HG03520 (cell line): ENCODE measurements around the gene NEK1.
A peak's percentile ranks its signal among the peaks of the same experiment; 100 is the strongest.

Source experiments
- ATAC-seq: cut with Tn5 transposase; IDR thresholded peaks from one replicate; pipeline ENCODE4 v1.9.1; 2021; ENCODE audit warnings: mild to moderate bottlenecking, moderate library complexity; ENCODE audit not compliant: unreplicated experiment

The NEK1 gene, protein sequence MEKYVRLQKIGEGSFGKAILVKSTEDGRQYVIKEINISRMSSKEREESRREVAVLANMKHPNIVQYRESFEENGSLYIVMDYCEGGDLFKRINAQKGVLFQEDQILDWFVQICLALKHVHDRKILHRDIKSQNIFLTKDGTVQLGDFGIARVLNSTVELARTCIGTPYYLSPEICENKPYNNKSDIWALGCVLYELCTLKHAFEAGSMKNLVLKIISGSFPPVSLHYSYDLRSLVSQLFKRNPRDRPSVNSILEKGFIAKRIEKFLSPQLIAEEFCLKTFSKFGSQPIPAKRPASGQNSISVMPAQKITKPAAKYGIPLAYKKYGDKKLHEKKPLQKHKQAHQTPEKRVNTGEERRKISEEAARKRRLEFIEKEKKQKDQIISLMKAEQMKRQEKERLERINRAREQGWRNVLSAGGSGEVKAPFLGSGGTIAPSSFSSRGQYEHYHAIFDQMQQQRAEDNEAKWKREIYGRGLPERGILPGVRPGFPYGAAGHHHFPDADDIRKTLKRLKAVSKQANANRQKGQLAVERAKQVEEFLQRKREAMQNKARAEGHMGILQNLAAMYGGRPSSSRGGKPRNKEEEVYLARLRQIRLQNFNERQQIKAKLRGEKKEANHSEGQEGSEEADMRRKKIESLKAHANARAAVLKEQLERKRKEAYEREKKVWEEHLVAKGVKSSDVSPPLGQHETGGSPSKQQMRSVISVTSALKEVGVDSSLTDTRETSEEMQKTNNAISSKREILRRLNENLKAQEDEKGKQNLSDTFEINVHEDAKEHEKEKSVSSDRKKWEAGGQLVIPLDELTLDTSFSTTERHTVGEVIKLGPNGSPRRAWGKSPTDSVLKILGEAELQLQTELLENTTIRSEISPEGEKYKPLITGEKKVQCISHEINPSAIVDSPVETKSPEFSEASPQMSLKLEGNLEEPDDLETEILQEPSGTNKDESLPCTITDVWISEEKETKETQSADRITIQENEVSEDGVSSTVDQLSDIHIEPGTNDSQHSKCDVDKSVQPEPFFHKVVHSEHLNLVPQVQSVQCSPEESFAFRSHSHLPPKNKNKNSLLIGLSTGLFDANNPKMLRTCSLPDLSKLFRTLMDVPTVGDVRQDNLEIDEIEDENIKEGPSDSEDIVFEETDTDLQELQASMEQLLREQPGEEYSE (N-terminal part only)

DNA sequence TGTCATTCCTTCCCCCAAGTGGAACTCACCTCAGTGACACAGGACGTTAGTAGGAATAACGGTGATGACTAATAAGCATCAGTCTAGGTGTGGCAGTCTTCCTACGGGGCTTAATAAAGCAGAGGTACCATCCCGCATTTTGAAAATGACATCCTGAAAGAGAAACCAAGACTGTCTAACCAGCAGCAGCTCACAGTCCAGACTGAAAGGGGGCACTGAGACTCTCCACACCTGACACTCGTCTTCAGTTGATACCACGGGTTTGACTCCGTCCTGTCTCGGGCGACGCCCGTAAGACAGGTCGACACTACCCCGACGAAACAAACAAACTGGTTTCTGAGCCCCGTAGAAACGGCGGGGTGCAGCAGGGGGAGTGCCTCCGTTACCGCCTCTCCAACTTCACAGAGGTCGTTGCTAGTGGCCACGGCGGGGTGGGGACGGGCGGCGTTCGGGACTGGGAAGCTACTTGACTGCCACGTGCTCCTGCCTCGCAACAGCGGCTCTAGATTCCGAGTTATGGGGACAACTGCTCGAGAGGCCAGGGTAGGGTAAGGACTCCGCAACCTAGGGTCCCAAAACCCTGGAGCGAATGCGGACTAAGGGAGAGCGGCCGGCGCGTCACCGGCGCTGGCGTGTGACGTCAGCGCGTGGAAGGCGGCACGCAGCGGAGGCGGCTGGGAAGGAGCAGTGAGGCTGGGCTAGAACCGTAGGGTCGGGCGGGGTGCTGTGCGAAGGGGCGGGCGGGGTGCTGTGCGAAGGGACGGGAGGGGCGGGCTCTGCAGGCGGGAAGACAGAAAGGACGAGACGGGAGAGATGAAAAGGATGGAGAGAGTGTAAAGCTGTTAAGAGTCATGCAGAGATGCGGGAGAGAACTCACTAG is at the start of gene NEK1:
NEK1 (minus strand) TSS at position 593 of the 880 bp plus-strand sequence. CDS start 9,953 bp downstream, outside the sequence.
- peak; percentile 88 for ATAC-seq

DNA sequence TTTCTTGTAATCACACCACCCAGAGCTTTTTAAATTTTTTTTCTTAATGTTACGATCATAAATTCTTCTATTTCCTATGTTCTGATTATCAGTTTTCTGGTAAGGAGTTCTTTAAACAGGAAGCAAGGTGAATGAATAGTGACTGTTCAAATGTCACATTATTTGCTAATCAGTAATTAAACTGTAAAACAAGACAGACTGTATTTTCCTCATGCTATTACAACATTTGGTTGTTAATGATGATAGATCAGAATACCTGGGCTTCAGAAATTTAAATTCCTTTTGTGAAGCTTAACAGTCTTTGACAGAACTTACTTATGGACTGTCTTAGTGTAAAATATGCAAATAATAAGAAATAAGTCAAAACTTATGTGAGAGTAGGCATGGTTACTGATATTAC is 49.4 kb upstream of the NEK1 start:
- no peak for ATAC-seq

DNA sequence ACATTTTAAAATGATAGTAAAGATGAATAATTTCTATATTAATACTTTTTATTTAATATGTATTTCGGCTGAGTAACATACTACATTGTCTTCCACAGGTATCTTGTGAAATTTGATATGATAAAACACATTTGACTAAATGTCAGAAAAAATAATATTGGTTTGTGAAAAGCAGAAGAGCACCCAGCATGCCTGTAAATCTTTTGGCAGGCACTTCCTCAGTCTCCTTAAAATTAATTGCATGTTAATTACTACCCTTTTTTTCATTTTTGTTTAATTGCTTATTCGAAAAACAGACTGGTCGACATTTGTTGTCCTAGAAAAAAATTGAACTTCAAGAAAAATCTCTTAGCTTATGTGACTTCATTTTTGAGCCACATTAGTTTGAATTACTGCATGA is 48.5 kb upstream of the NEK1 start:
- no peak for ATAC-seq

DNA sequence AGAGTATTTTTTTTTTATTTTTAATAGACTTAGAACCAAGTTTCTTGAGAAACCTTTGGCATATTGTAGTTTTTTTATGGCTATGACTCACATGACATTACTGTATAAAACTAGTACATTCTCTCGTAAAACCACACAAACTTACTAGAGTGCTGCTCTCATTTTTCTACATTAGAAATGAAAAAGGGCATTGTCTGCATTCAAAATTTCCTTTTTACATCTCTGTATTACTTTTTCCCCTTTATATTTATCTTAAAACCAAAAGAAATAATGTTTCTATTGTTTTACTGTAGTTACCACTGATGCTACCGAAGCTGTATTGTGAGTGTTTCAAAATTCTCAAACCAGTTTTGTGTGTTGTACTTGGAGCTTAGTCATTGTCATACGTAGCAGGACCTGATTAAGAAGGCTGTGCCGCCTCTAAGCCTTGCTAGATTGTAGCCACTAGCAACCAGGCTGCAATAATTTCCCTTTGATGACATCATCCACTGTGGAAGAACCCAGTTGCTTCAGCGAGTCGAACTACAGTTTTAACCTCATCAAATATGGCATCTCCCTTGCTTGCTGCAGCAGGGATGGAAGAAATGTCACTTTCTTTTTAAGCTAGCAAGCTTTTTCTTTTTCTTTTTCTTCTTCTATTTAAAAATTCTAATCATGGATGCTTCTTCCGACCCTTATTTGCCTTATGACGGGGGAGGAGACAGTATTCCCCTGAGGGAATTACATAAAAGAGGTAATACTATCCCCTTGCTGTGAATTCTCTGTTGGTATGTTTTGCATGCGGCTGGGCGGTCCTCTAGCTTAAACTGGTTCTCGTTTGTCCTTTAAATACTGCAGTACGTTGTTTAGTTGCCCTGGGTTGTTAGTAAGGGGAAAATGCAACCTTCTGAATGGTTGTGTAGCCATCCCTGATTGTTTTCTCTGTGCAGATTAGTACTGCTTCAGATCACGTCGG is 47.6 kb upstream of the NEK1 start:
- peak; percentile 98 for ATAC-seq

DNA sequence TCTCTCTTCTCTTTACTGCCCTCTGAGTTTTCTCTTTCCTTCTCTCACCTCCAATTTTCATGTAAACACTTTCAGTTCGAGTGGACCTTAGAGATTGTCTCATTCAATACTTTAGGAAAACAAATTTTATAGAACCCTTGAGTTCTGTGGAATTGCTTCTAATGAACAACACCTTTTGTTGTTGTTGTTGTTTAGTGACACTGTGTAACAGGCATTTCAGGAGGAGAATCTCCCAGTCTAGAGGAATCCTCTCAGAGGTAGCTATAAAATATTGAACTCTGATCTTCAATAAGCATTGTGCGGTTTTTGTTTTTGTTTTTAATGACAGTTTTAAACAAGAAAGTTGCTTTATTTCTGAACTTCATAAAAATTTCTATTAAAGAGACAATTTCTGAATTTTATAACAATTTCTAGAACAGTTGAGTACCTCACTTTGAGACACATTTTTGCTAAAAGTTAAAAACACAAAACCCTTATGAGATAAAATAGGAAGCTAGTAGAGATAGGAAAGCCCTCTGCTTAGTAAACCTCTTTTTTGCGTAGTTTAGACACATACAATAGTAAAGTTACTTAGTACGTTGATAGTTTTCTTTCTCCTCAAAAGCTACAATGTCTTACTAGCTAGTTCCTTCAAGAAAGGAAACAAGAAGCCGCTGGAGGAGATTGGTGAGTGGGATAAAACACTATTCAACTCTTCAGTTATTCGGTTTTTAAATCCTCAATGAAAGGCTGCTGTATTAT is 46.8 kb upstream of the NEK1 start:
- no peak for ATAC-seq

DNA sequence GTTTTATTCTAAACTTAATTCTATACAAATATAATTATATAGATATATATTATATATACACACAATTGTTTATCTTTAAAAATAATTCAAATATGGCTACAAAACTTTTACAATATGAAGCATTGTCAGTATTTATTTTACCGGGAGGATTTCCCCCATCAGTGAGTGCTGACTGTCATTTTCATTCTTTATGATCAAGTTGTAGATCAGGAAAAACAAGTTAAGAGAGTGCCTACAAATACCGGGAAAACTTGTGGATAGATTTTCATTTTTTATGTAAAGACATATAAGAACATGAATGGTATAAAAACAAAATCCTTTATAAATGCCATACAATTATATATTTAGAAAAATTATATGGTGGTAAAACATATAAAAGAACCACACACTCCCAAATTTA is 45.8 kb upstream of the NEK1 start:
- no peak for ATAC-seq

DNA sequence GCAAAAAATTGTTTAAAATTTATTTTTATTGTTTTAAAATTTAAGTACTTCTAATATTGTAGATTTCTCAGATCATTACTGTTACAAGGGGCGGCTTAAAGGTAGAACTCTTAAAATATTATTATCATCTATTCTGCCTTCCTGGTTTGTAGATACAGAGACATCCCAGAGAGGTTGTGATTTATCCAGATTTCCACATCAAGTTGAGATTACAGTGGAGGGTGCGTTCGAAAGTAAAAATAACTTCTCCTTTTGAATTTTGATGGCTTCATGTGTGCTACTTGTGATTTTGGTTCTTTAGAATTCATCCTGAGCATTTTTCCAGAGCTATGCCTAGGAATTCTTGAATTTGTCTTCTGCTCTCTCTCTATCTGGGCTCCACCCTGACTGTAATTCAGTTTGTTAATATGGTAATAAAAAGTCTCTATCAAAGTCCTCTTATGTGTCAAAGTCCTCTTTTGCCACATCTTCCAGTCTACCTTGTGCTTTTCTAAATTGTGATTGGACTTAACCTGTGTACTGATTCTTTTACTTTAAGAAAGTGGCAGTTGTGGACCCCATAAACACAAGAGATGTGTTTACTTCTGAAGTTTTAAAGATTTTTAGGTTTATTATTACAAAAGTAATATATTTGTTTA is 45.2 kb upstream of the NEK1 start:
- no peak for ATAC-seq

DNA sequence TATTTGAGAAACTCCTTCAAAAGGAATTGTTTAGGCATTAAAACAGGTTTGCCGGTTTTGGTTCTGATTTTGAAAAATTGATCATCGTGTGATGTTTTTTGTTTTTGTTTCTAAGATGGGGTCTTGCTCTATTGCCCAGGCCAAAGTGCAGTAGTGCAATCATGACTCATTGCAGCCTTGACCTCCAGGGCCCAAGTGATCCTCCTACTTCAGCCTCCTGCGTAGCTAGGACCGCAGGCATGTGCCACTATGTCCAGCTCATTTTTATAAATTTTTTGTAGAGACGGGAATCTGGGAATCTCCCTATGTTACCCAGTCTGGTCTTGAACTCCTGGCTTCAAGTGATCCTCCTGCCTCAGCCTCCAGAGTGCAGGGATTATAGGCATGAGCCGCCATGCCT is 43.0 kb upstream of the NEK1 start:
- no peak for ATAC-seq

DNA sequence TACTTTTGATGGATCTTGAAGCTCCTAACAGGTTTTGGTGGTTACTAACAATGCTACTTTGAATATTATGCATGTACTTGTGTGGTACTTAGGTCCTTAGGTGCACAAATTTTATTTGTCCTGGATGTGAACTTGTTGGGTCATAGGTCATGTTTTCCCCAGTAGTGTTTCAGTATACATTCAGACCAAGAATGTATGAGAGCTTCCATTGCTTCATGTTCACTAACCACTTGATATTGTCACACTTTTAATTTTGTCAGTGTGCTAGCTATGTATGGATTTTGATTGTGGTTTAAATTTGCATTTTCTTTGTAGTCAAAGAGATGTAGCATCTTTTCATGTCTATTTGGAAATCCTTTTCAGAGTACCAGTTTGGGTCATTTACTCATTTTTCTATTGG is 40.2 kb upstream of the NEK1 start:
- no peak for ATAC-seq

DNA sequence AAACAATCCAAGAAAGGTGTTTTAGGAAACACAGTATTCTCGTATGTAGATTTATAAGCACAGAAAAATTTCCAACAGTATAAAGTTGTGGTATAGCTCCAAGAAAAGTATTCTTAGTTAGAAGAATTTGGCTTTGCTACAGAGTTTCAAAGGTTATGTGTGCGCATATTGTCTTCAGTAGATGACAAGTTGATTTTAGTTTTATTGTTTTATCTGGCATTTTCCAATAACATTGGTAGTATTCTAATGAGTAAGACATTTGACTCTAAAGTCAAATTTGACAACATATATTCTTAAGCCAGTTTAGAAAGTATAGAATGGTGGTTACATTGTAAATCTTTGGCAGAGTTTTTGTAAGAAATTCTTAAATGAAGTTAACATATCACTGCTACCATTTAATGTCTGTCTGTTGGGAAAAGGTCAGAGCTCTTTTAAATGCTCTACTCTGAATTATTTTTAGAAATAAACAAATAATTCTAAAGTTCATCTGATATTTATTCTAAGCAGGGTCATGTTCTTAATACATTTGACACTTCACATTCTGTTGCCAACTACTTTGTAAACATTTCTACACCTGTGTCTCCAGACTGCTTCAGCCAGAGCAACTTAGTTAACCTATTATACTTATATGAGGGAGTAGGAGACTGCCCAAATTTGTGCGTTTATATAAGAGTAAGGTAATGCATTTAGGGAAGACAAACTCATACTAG is 38.0 kb upstream of the NEK1 start:
- ATAC-seq: no peak

DNA sequence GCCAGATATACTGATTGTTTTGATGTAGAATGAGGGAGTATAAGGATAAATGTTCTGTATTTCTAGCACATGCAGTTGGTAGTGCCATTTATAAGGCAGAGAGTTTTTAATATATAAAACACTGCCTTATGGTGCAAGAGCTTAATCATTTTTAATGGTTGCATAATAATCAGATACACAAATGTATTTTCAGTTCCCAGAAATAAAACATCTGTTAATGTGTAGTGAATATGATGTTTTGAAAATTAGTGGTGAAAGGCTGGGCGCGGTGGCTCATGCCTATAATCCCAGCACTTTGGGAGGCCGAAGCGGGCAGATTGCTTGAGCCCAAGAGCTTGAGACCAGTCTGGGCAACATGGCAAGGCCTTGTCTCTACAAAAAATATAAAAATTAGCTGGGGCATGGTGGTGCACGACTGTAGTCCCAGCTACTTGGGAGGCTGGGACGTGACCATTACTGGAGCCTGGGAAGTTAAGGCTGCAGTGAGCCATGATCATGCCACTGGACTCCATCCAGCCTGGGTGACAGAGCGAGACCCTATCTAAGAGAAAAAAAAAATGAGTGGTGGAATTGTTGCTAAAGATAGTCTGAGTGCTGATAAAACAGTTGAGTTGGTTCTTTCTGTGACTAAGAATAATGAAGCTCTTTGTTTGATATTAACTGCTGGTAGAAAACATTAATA is 37.3 kb upstream of the NEK1 start:
- no peak for ATAC-seq

DNA sequence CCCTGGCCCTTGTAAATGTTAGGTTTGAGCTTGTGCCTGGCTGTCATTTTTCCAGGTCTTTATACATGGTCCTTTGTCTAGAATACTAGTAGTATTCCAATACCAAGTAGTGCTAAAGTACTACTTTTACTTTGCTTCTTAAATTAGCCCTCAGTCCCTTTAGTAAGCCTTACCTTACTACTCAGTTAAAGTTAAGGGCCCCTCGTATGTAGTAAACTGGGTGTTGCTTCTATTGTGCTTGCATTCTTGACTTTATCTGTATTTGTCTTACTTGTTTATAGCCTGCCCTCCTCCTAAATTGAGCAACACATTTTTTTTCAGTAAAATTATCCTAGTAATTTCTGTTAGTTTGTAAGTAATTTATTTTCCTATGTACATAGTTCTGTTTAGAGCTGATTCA is 33.2 kb upstream of the NEK1 start:
- no peak for ATAC-seq

DNA sequence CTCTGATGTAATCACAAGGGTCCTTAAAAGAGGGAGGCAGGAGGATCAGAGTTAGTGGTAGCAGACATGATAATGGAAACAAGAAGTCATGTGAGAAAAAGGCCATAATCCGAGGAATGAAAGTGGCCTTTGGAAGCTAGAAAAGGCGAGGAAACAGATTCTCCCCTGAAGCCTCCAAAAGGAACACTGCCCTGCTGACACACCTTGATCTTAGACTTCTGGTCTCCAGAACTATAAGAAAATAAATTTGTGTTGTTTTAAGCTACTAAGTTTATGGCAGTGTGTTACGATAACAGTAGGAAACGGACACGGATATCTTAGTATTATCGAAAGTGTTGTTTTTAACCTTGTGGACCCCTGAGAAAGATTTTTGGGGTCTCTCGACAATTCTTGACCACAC is 32.4 kb upstream of the NEK1 start:
- ATAC-seq: no peak

DNA sequence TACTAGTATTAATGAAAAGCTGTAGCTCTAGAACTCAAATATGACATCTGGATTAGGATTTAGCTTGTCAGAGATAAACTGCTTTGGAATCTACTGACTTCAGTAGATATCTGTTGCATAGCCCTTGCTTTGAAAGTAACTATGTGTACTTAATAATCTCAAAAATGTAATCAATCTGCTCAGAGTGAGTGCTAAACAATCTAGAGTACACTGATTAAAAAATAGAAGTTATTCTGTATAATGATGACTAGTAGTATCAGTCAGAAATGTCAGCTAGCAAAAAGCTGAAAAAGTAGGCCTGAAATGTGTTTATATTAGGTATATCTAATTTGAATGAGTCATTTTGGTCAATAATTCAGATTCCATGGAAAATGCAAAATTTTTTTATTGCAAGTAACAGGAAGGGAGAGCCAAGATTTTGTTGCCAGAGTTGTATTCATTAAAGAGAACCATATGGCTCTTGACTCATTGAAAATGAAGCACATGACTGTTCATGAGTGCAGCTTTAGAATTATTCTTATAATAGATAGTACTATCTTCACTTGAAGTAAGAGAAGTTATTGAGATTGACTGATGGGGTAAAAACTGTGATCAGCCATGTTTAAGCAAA is 28.0 kb upstream of the NEK1 start:
- ATAC-seq: no peak

DNA sequence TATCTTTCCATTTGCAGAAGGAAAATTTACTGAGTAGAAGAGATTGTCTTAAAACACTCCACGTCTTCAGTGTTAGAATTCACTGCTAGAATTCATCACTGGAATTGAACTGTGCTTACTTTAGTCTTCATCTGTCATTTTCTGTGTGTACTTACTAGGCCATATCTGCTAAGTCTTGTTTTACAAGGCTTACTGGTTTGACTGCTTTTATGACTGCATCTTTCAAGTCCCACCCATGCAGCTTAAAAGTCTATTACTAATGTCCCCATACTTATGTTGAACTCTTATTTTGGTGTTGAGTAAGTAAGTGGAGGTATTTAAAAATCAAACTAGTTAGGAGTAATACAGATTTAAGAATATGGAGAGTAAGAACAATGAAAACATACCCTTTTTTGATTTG is 22.6 kb upstream of the NEK1 start:
- ATAC-seq: no peak

DNA sequence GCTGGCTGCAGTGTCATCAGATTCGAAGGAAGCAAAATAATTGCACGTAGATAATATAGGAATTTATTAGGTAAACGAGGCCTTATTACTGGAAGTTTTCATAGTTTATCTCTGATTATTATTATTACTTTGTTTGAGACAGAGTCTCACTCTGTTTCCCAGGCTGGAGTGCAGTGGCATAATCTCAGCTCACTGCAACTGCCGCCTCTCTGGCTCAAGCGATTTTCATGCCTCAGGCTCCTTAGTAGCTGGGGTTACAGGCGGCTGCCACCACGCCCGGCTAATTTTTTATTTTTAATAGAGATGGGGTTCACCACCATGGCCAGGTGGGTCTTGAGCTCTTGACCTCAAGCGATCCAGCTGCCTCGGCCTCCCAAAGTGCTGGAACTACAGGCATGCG is 20.5 kb upstream of the NEK1 start:
- no peak for ATAC-seq

DNA sequence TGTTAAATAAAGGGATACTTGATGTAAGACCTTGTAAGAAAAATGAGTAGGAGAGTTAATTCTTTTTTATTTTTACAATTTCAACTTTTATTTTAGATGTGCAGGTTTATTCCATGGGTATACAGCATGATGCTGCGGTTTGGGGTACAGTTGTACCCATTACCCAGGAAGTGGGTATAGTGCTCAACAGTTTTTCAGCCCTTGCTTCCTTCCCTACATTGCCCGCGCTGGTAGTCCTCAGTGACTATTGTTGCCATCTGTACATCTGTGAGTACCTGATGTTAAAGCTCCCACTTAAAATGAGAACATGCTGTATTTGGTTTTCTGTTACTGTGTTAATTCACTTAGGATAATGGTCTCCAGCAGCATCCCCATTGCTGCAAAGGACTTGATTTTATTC is 17.7 kb upstream of the NEK1 start:
- ATAC-seq: no peak
